Endothelial cell of umbilical vein (primary cell): ENCODE data around the gene GRID1. TPM values are rescaled to one million over a fixed set of nuclear protein-coding genes. Genes with fewer than 3 reads are reported as not detected.

ENCODE experiments used
- BruUV-seq: library from RNA; stranded (reverse); fragments of 400-500 nt; replicated peaks from 2 replicates; lab custom pipeline; 2021; lab: Mats Ljungman, UMichigan
- CTCF ChIA-PET: fragments of 300-600, 350-600 bp; sonication (Branson Sonifier 250); formaldehyde crosslinking; loops from one replicate; lab custom pipeline; 2021; ENCODE audit warnings: antibody characterized with exemption, inconsistent platforms; lab: Charles Lee
- POLR2A ChIA-PET: fragments of 300-600, 350-600 bp; sonication (Branson Sonifier 250); formaldehyde crosslinking; loops from one replicate; lab custom pipeline; 2021; ENCODE audit warnings: antibody characterized with exemption, inconsistent platforms; lab: Charles Lee
- DNase-seq: peaks from one replicate; pipeline ENCODE4 v3.0.0-alpha.2; 2011; ENCODE audit warnings: low read depth, low spot score
- FAIRE-seq: peaks from 2 replicates; lab custom pipeline; 2011; peaks lifted over from hg19 to GRCh38; lab: Jason Lieb, UNC
- H2AFZ ChIP-seq: 2 replicates; pipeline ENCODE4 v1.6.0; 2012; ENCODE audit warnings: low read depth, low read length, control low read depth, inconsistent platforms
- H3K27ac ChIP-seq: 2 replicates; pipeline ENCODE4 v1.5.1; 2011; ENCODE audit warnings: low read depth, mild to moderate bottlenecking, control low read depth, low read length, moderate library complexity; ENCODE audit not compliant: insufficient read depth
- H3K27me3 ChIP-seq, 2 experiments: 2 replicates each; pipeline versions ENCODE4 v1.6.0 to v1.6.1; 2011; ENCODE audit warnings: low read length in 2 of 2, mixed read lengths in 1 of 2; ENCODE audit not compliant: control insufficient read depth in 2 of 2, insufficient read depth in 2 of 2
- H3K36me3 ChIP-seq, 2 experiments: 2 replicates in 1 of 2; 3 replicates in 1 of 2; pipeline ENCODE4 v1.5.1; 2011; ENCODE audit warnings: low read length in 2 of 2, mild to moderate bottlenecking in 1 of 2, moderate library complexity in 1 of 2; ENCODE audit not compliant: control insufficient read depth in 2 of 2, insufficient read depth in 2 of 2; ENCODE audit errors: extremely low read depth in 1 of 2
- H3K4me1 ChIP-seq: 3 replicates; pipeline ENCODE4 v1.5.1; 2011; ENCODE audit warnings: mild to moderate bottlenecking, low read length; ENCODE audit not compliant: control insufficient read depth, insufficient read depth; ENCODE audit errors: extremely low read depth
- H3K4me2 ChIP-seq: 2 replicates; pipeline ENCODE4 v1.6.1; 2011; ENCODE audit warnings: low read length, control low read depth, mixed read lengths; ENCODE audit not compliant: insufficient read depth
- H3K4me3 ChIP-seq, 3 experiments: fragments of 200-600 bp in 1 of 3; sonication (generic), shearing (Covaris generic) in 1 of 3; replicated peaks in 1 of 3; 2 replicates each; pipeline ENCODE4 v1.5.1; 2011 to 2016; ENCODE audit warnings: control low read depth in 3 of 3, low read length in 3 of 3, mild to moderate bottlenecking in 2 of 3, inconsistent platforms in 1 of 3, low read depth in 1 of 3, moderate library complexity in 1 of 3; ENCODE audit not compliant: insufficient read depth in 1 of 3
- H3K79me2 ChIP-seq: 2 replicates; pipeline ENCODE4 v1.6.0; 2012; ENCODE audit warnings: low read length, inconsistent platforms; ENCODE audit not compliant: control insufficient read depth, insufficient read depth
- H3K9ac ChIP-seq: replicated peaks from 2 replicates; pipeline ENCODE3; 2011; ENCODE audit warnings: low read length, control low read depth; ENCODE audit not compliant: insufficient read depth; ENCODE audit errors: extremely low read depth
- H3K9me1 ChIP-seq: replicated peaks from 3 replicates; pipeline ENCODE4 v1.6.0; 2011; ENCODE audit warnings: mild to moderate bottlenecking, low read length; ENCODE audit not compliant: control insufficient read depth, insufficient read depth; ENCODE audit errors: extremely low read depth
- H3K9me3 ChIP-seq: replicated peaks from 2 replicates; pipeline ENCODE4 v1.5.1; 2012; ENCODE audit warnings: low read length, inconsistent platforms; ENCODE audit not compliant: control insufficient read depth, insufficient read depth
- H4K20me1 ChIP-seq: replicated peaks from 2 replicates; pipeline ENCODE3; 2011; ENCODE audit warnings: mild to moderate bottlenecking, low read length; ENCODE audit not compliant: control insufficient read depth, insufficient read depth; ENCODE audit errors: extremely low read depth
- EZH2 ChIP-seq: IDR thresholded peaks from 2 replicates; pipeline ENCODE4 v1.6.1; 2012; ENCODE audit warnings: borderline replicate concordance, low read depth, mild to moderate bottlenecking, moderate library complexity, low read length, inconsistent platforms; ENCODE audit not compliant: severe bottlenecking
- FOS ChIP-seq: IDR thresholded peaks from 2 replicates; pipeline ENCODE4 v1.6.1; 2011; ENCODE audit warnings: mild to moderate bottlenecking, low read length, moderate library complexity, borderline replicate concordance; ENCODE audit not compliant: insufficient read depth
- GATA2 ChIP-seq: IDR thresholded peaks from 2 replicates; pipeline ENCODE4 v1.7.0; 2011; ENCODE audit warnings: low read depth, mild to moderate bottlenecking, moderate library complexity, mixed read lengths, low read length; ENCODE audit not compliant: insufficient read length, insufficient read depth
- JUN ChIP-seq: IDR thresholded peaks from 2 replicates; pipeline ENCODE4 v1.6.1; 2011; ENCODE audit warnings: borderline replicate concordance, low read depth; ENCODE audit not compliant: insufficient read length, insufficient read depth
- MYC ChIP-seq: IDR thresholded peaks from one replicate; pipeline ENCODE4 v1.6.1; 2011; ENCODE audit warnings: mild to moderate bottlenecking, low read depth, low read length
- POLR2A ChIP-seq: IDR thresholded peaks from 2 replicates; pipeline ENCODE4 v1.6.1; 2012; ENCODE audit warnings: low read depth, mild to moderate bottlenecking, control low read depth, low read length
- POLR2AphosphoS5 ChIP-seq: IDR thresholded peaks from 2 replicates; pipeline ENCODE4 v1.6.1; 2012; ENCODE audit warnings: low read depth, mild to moderate bottlenecking, control low read depth, low read length, moderate library complexity; ENCODE audit not compliant: insufficient read depth
- dilution Hi-C: fragments of 300-500 bp; cut with MboI; formaldehyde crosslinking; loops from one replicate; pipeline ENCODE4 v1.15.0; 2019; ENCODE audit warnings: low sequenced_read_pairs; ENCODE audit not compliant: extremely low pct_ligation_motif_present
- intact Hi-C: fragments of 100-400 bp; cut with micrococcal nuclease; formaldehyde crosslinking; loops from one replicate; pipeline ENCODE4 v1.10.0; 2022
- polyA plus RNA-seq, 4 experiments: library from polyadenylated mRNA; depleted of rRNA in 3 of 4; stranded (reverse) in 3 of 4; unstranded in 1 of 4; fragments of >200 nt; gene quantifications; 2 replicates each; pipeline versions ENCODE4 v1.2.1 to v1.2.3, GENCODE V29; 2011 to 2012; ENCODE audit warnings: missing spikeins in 1 of 4
- total RNA-seq: library from RNA; stranded (reverse); gene quantifications from 2 replicates; pipeline ENCODE4 v1.2.3, GENCODE V29; 2021
- TF ChIP-seq, protein P1 (sequence below), 2 donors: IDR thresholded peaks; 1 replicate in 1 of 2; 2 replicates in 1 of 2; pipeline ENCODE4 v1.5.1; 2011; ENCODE audit warnings: low read length in 2 of 2, mild to moderate bottlenecking in 2 of 2, moderate library complexity in 2 of 2, control low read depth in 1 of 2, inconsistent platforms in 1 of 2, low read depth in 1 of 2; ENCODE audit not compliant: insufficient read depth in 1 of 2; ENCODE audit errors: extremely low read depth in 1 of 2
- TF ChIP-seq, protein P2 (sequence below): IDR thresholded peaks from 2 replicates; pipeline ENCODE4 v1.6.1; 2011; ENCODE audit not compliant: insufficient read depth, insufficient read length

The GRID1 gene
- total and polyA plus RNA-seq, 2 donors (not counting 3 experiments of a cell fraction or from before 2014, with no cell fraction given) = not detected

DNA sequence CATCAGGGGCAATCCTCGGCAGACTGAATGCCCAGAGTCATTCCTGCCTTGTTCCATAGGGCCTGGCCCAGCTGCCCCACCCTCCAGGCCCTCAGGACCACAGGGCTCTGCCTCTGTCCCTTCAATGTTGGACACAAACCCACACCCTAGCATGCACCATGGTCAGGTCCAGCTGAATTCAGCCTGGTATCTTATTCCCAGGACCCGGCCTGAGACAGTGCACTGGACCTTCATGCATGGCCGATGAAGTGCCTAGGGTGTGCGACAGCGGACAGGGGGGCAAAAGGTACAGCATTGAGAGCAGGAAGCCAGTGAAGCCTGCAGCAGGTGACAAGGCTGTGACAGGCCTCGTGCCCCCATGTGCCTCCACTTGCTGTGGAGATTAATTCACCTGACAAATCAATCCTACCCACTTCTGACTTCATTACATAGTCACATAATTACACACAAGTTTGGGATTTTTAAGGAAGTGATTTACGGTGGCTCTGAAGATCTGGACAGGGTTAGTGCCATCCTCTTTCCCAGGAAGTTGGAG, 261.9 kb downstream of the GRID1 start:
- BruUV-seq = no TSS peak
- no peaks in the 10 kb centered on the region for H3K9me1 ChIP-seq
- FAIRE-seq = no peak
- H3K36me3 ChIP-seq = no peaks in the 10 kb centered on the region
- H2AFZ ChIP-seq = no peak overlapping the region
- no peak overlapping the region for H3K27ac ChIP-seq
- ChIA-PET POLR2A (no interaction called here), CTCF (no interaction called here)
- H3K4me1 ChIP-seq = no peaks in the 10 kb centered on the region
- no peak for DNase-seq
- H3K4me2 ChIP-seq = no peak overlapping the region
- no peaks in the 10 kb centered on the region for H4K20me1 ChIP-seq
- no peak overlapping the region for H3K9ac ChIP-seq
- H3K4me3 ChIP-seq = no peak overlapping the region
- H3K79me2 ChIP-seq = no peaks in the 10 kb centered on the region
- intact Hi-C loops (no loop called here), dilution Hi-C loops (no loop called here)
- H3K9me3 ChIP-seq = no peaks in the 10 kb centered on the region
- TF ChIP-seq, protein P1, sequence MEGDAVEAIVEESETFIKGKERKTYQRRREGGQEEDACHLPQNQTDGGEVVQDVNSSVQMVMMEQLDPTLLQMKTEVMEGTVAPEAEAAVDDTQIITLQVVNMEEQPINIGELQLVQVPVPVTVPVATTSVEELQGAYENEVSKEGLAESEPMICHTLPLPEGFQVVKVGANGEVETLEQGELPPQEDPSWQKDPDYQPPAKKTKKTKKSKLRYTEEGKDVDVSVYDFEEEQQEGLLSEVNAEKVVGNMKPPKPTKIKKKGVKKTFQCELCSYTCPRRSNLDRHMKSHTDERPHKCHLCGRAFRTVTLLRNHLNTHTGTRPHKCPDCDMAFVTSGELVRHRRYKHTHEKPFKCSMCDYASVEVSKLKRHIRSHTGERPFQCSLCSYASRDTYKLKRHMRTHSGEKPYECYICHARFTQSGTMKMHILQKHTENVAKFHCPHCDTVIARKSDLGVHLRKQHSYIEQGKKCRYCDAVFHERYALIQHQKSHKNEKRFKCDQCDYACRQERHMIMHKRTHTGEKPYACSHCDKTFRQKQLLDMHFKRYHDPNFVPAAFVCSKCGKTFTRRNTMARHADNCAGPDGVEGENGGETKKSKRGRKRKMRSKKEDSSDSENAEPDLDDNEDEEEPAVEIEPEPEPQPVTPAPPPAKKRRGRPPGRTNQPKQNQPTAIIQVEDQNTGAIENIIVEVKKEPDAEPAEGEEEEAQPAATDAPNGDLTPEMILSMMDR (IDR thresholded peaks at IDR 0.05; ENCODE audit: extremely low read depth in 1 of 2, insufficient read depth in 1 of 2, low read depth in 1 of 2, low read length in 2 of 2) = no peak
- TF ChIP-seq POLR2A (no peak), JUN (no peak), FOS (no peak), POLR2AphosphoS5 (no peak), GATA2 (no peak), MYC (no peak), EZH2 (no peak)
- TF ChIP-seq, protein P2, sequence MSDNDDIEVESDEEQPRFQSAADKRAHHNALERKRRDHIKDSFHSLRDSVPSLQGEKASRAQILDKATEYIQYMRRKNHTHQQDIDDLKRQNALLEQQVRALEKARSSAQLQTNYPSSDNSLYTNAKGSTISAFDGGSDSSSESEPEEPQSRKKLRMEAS = no peak
- H3K27me3 ChIP-seq = no peaks in the 10 kb centered on the region
